HG03135 (cell line): ENCODE measurements around the gene CA5A.
"Not testable (repeated sequence)": the region's sequence is repeated elsewhere in the genome, so short reads cannot be mapped to it uniquely, and the experiment has no call there.

Experiments
- ATAC-seq: cut with Tn5 transposase; IDR thresholded peaks from one replicate; pipeline ENCODE4 v1.9.1; 2021; ENCODE audit warnings: mild to moderate bottlenecking, moderate library complexity; ENCODE audit not compliant: unreplicated experiment

Gene CA5A

GRCh38 chr16:87926246-87927194, 9.8 kb downstream of the CA5A start:
- no peak for ATAC-seq

DNA sequence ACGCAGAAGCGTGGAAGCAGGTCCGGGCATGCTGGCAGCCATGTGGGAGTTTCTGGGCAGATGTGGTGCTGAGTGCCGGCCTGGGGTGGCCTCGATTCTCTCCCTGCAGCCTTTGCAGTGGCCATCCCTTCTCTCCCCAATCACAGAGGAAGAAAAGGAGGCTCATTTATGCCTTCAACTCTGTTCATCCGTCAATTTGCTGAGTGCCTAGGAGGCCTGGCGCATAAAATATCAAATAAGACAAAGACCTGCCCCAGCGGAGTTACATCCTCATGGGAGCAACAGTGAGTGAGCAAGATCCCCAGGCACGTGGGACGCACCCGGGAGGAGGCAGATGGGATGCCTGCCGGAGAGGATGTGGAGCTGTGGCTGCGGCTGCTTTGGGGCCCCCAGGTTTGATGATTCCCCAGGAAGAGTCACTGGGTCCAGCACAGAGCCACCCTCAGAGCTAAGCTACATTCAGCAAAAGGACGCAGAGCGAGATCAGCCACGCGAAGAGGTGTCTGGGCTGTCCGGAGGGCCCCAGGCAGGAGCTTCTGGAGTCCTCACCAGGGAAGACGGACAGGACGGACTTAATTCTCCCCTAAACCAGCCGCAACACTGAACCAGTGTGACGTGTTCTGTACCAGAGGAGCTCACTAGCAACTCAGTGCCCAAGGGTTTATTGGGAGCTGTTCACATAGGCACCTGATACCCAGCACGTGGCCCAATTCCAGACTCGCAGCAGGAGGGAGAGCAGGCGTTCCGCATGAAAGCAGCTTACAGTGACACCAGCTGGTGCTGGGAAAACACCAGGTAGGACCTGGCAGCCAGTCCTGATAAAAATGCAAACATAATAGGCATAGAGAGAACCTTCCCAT, 11.3 kb downstream of the CA5A start:
- ATAC-seq = no peak

DNA sequence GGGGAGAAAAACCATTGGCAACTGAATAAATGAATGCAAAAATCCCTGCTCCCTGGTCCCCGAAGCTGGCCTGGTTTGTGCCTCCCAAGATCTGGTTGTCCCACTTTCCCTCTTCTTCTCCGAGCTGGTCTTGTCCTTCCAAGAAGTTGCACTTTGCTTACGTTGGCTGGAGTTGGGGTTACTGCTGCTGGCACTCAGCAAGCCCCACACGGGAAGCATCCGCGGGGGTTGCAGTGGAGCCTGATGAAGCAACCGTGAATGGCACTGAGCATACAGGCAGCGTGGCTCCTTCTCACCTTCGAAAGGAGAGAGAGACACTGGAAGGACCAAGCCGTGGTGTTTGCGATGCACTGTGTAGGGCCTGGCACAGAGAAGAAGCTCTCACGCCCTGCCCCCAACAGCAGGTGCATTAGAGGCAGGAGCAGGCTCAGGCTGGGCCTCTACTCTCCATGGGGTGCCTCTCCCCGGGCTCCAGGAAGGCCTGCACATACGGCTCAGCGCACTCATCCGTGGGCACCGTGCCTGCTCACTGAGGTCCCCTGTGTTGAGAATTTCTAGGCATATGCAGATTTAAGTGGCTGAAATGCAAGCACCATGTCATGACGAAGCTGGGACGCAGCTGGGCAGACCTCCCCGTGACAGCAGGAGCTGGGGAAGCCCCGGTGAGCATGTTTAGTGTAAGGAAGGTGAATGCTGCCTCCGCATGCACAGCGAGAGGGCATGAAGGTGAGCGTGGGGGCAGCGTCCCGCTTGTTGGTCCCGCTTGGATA, 12.1 kb downstream of the CA5A start:
- no peak for ATAC-seq

GRCh38 chr16:87922250-87922871, 14.0 kb downstream of the CA5A start:
- ATAC-seq = no peak

DNA sequence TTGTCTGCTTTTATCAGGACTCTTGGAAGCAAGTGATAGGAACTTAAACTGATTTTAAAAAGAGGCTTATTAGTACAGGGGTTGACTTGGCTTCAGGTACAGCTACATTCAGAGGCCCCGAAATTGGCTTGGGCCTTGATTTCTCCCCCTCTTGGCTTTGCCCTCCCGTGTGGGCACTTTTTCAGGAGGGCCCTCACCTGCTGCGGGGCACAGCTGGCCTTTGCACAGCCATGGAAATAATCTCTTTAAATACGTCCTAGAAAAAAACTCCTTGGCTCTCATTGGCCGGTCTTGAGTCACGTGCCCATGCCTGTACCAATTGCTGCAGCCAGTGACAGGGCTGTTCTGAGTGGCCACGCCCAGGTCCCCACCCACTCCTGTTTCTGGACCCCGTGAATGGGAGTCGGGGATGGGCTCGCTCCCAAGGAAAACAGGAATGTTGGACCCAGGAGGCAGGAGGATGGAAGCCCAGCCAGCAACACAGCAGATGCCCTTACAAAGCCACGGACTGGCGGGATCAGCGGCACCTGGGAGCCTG, 15.0 kb downstream of the CA5A start:
- no peak for ATAC-seq

GRCh38 chr16:87919681-87919994, 16.7 kb downstream of the CA5A start:
- ATAC-seq = no peak

GRCh38 chr16:87918866-87919680, 17.3 kb downstream of the CA5A start:
- ATAC-seq = no peak

GRCh38 chr16:87918338-87918737, 18.0 kb downstream of the CA5A start:
- ATAC-seq = no peak

- ATAC-seq = no peak
Observed at GRCh38 chr16:87917503-87917902, 18.8 kb downstream of the CA5A start.

GRCh38 chr16:87914812-87915211, 21.5 kb downstream of the CA5A start:
- no peak for ATAC-seq

GRCh38 chr16:87914021-87914725, 22.2 kb downstream of the CA5A start:
- ATAC-seq = not testable (repeated sequence)

- not testable (repeated sequence) for ATAC-seq
Observed at GRCh38 chr16:87912691-87913090, 23.6 kb downstream of the CA5A start.

- not testable (repeated sequence) for ATAC-seq
Observed at GRCh38 chr16:87911106-87911763, 25.1 kb downstream of the CA5A start.

- peak; percentile 68 for ATAC-seq
Observed at GRCh38 chr16:87909203-87909935, 27.0 kb downstream of the CA5A start.

DNA sequence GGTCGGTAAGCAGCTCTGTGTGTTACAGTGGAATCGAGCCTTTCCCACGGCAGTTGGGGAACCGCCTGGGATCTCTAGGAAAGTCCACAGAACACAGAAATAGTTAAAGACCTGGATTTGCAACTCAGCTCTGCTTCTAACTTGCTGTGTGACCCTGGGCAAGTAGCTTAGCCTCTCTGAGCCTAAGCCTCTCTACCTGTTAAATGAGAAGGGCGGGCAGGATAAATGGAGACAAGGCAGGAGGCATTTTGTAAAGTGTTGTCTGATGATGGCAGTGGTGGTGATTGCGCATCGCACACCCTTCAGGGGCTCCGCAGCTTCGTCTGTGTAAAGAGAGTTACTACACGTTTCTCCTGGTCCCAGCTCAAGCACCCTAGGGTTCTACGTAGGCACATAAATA, 28.2 kb downstream of the CA5A start:
- not testable (repeated sequence) for ATAC-seq

DNA sequence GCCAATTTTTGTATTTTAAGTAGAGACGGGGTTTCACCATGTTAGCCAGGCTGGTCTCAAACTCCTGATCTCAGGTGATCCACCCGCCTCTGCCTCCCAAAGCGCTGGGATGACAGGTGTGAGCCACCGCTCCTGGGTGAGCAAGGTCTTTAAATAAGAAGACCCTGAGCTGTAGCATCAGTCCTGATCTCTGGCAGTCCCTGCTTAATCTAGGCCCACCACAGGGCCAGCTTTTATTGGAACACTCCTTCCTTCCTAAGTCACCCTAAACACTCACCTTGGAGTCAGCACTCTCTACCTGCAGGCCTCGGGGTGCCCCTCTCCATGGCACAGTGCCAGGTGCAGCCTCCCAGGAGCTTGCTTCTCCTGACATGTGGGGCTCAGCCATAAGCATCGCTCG, 30.8 kb downstream of the CA5A start:
- ATAC-seq = not testable (repeated sequence)

GRCh38 chr16:87904963-87905362, 31.4 kb downstream of the CA5A start:
- ATAC-seq = not testable (repeated sequence)

DNA sequence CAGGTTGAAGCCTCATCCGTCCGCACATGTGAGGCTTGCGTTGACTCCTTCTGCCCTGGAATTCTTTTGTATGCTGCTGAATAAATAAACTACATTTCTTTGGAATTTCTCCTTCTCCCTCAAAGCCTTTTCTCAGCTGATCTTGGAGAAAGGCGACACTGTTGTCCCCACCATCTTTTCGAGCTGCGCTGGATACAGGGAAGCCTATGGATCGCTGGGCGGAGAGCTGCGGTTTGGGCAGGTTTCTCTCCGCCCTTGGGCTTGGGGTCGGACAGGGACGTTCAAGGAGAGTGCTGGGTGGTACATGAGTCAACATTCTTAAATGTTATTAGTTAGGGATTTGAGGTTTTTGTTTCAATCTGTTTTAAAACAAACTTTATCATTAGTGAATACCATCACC, 35.8 kb downstream of the CA5A start:
- not testable (repeated sequence) for ATAC-seq
